HuH-7.5 (cell line): ENCODE results near the gene SEMG2.

Experiments
- DNase-seq: peaks from one replicate; pipeline ENCODE4 v3.0.0; 2011; ENCODE audit warnings: low spot score

The SEMG2 gene, protein sequence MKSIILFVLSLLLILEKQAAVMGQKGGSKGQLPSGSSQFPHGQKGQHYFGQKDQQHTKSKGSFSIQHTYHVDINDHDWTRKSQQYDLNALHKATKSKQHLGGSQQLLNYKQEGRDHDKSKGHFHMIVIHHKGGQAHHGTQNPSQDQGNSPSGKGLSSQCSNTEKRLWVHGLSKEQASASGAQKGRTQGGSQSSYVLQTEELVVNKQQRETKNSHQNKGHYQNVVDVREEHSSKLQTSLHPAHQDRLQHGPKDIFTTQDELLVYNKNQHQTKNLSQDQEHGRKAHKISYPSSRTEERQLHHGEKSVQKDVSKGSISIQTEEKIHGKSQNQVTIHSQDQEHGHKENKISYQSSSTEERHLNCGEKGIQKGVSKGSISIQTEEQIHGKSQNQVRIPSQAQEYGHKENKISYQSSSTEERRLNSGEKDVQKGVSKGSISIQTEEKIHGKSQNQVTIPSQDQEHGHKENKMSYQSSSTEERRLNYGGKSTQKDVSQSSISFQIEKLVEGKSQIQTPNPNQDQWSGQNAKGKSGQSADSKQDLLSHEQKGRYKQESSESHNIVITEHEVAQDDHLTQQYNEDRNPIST

DNA sequence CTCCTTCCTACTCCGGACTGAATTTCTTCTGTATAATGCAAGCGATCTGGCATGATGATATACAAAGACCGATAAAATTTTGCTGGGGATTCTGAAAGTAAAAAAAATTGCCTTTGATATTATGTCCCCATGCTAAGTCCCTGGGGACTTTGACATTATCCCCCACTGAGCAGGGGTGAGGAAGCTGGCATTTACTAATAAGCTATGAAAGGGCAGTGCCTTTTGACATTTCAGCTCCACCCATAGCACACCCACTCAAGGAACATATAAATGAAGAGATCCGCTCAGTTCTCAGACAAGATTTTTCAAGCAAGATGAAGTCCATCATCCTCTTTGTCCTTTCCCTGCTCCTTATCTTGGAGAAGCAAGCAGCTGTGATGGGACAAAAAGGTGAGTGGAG lies at the start of gene SEMG2:
TSS of gene SEMG2 (plus strand) at position 298 of the 400 bp plus-strand sequence. CDS start at position 315, 17 bp downstream.
- no peak for DNase-seq

GRCh38 chr20:45173522-45173921 lies 47.7 kb upstream of the SEMG2 start:
- no peak for DNase-seq

- DNase-seq, result no peak
These were observed 46.5 kb upstream of the SEMG2 start, which contains the start of gene PI3 for GRCh38 chr20:45174434-45175364. Gene PI3 (plus strand): TSS chr20:45174902. CDS start chr20:45174923, 21 bp downstream.

DNA sequence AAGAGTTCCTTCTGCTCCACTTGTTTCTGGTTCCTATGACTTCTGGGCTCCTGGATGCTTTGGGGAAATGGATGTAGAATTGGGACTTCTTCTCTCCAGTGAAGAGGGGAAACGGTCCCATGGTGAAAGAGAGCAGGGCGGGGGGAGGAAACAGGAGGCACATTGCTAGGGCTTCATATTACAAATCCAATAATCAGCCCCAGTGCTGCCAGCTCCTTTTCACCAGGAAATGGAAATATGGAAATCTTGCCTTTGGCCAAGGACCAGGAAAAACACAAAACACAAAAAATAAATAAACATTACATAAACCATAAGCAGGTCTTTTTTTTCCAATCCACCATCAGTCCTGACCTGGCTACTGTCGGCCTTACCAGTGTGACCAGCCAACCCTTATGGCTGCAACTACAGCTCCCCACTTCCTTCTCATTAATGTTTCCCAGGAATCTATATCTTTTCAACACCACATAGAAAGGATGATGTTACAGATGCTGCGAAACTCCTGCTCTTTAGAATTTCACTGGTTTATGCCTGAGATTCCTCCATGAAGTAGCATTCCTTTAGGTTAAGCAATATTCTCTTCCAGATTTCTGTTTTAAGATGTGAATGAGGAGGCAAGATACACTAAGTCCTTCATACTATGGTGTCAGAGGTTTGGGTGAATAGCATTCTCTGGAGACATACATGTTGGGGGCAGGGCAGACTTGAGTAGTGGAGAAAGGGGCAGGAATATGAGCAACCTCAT lies 44.5 kb upstream of the SEMG2 start:
- DNase-seq, result no peak

GRCh38 chr20:45179166-45179565 lies 42.0 kb upstream of the SEMG2 start:
- DNase-seq, result no peak

DNA sequence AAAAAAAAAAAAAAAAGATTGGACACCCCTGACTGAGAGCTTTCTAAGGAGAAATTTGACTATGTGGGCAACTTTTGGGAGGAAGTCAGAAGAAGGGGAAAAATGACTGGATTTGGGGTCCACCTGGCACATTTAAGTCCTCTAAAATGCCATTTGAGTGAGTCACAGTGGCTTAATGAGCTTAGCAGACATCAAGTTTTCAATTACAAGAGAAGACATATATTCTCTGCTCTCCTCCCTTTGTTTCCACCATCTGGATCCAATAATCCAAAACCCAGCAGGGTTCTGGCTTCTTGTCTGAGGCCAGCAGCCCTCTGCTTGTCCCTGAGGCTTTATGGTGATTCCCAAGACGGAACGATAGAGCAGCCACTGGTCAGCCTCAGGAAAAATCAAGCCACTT lies 39.5 kb upstream of the SEMG2 start:
- DNase-seq, result no peak

DNA sequence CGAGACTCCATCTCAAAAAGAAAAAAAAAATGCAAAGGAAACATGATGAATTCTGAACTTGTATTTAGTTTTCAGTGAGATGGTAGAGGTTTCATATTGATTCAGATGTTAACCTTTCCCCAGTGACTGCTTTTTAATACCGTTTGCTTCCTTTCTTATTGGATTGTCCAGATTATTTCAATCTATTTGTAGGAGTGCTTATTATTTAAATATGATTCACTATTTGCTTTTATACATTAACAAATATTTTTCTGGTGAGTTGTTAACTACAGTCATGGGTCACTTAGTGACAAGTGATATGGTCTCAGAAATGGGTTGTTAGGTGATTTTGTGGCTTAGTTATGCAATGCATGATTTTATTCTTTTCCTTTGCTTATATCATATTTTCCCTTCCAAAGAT lies 38.1 kb upstream of the SEMG2 start:
- DNase-seq, result no peak

- DNase-seq, result no peak
These were observed 33.5 kb upstream of the SEMG2 start for GRCh38 chr20:45187693-45188092.

GRCh38 chr20:45189067-45189609 lies 32.0 kb upstream of the SEMG2 start:
- DNase-seq, result no peak

DNA sequence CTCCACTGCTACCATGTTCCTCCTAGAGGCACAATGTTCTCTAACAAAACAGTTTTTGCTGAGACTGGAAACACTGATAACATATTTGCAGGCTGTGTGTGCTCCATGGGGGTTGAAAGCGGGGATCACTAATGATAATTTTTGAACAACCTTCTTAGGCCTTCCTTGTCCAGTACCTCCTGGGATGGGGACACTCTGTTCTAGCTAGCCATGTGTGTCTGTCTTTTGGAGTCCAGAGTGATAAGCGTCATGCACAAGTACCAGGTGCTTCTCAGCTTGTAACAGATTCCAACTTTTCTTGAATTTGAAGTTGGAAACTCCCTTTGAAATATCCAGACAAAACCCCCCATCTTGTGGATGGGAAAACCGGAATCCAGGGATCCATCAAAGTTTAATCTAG lies 31.3 kb upstream of the SEMG2 start:
- no peak for DNase-seq

DNA sequence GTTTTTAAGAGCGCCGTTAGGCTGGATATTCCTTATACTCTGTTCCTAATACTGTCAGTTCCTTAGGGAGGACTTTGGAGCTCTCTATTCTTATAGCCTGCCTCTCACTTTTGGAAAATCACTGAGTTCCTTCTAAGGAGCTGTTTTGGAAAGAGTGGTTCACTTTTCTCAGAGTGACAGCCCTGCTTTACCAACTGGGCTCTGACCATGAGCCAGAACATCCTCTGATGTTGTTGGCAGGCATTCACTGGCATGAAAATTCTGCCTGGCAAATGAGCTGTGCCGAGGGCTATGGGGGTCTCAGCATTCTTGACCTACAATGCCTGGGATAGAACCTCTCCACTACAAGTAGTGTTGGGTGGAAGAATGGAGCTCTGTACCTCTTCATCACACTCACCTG lies 29.2 kb upstream of the SEMG2 start:
- no peak for DNase-seq

- DNase-seq, result no peak
These were observed 27.8 kb upstream of the SEMG2 start for GRCh38 chr20:45193331-45193730.

DNA sequence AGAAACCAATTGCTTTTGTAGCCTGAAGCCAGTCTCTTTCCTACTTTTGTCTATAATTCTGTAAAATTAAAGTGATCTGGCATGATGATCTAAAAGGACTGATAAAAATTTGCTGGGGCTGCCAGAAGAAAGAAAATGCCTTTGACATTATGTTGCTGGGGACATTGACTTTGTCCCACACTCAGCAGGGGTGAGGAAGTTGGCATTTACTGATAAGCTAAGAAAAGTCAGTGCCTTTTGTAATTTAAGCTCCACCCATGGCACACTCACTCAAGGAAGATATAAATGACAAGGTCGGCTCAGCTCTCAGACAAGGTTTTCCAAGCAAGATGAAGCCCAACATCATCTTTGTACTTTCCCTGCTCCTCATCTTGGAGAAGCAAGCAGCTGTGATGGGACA lies 14.4 kb upstream of the SEMG2 start, which contains the start of gene SEMG1:
TSS of gene SEMG1 (plus strand) at position 309 of the 400 bp plus-strand sequence. CDS start at position 330, 21 bp downstream.
- no peak for DNase-seq

DNA sequence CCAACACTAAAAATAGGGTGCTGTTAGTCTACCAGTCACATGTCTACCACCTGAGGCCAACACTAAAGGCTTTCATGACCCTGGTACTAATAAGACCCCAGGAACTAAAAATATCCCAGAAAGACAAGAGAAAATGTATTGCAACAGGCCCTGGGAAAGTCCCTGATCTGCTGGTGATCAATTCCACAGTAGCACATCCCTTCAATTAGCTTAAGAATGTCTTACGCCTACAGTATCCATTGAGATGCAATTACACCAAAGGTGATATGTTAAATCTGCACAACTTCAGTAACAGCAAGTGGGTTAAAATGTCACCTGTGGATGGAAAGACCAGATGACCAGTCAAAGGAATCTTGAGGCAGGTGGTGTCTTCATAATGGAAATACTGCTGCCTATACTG lies 11.2 kb upstream of the SEMG2 start:
- DNase-seq, result no peak

GRCh38 chr20:45211569-45212474 lies 9.4 kb upstream of the SEMG2 start:
- no peak for DNase-seq

DNA sequence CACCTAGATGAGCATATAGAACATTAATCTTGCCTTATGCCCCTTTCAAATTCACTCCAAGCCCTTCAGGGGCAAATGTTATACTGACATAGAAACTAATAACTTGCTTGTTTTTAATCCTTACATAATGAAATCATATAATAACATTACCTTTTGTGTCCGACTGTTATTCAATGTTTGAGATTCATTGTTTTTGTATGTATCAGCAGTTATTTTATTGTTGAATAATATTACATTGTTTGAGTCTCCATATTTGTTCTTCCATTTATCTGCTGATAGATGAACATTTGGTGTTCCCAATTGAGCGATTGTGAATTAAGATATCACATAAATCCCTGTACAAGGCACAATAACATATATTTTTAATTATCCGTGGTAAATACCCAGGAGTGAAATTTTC lies 8.3 kb upstream of the SEMG2 start:
- DNase-seq, result no peak

DNA sequence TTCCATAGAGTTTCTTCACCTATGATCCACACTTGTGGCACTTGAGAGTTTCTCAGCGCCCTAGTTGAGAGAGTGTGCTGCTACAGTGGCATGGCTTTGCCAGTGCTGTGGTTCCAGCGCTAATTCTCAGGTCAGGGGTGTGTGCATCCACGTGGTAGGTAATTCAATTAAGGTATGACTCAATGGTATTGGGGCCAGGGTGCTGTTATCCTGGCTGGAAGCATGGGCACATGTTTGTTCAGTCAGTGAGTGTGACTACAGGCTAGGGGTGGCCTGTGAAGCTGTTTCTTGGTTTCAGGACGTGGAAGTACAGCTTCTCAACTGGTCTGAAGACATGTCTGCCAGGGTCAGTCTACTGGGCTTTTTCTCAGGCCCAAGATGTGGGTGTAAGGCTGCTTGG lies 3.0 kb upstream of the SEMG2 start:
- no peak for DNase-seq

GRCh38 chr20:45218636-45219035 lies 2.5 kb upstream of the SEMG2 start:
- no peak for DNase-seq

GRCh38 chr20:45223136-45223535 lies 2.0 kb downstream of the SEMG2 start:
- DNase-seq, result no peak

GRCh38 chr20:45226287-45226686 lies 5.1 kb downstream of the SEMG2 start:
- DNase-seq, result no peak
